HG02885 (cell line): ENCODE data around the gene GRN.
"Not testable (repeated sequence)": the region's sequence is repeated elsewhere in the genome, so short reads cannot be mapped to it uniquely, and the experiment has no call there.

Experiments used
- ATAC-seq: cut with Tn5 transposase; IDR thresholded peaks from one replicate; pipeline ENCODE4 v1.9.1; 2021; ENCODE audit warnings: mild to moderate bottlenecking; ENCODE audit not compliant: unreplicated experiment, poor library complexity

GRN gene

DNA sequence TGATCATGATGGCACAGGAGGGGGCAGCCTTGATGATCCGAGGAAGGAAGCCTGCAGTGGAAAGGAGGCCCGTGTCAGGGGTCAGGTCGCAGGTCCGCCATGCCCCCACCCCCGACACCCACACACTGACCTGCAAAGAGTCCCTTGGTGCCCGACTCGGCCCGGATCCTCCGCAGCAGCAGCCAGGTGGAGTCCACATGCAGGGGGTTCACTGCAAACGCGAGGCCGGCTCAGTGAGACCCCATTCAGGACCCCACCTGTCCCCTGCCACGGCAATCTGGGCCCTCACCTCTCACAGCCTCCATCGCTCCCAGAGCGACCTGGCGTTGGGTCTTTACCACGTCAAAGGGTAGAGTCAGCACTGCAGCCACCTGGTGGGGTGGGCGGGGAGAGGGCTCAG, 25.0 kb upstream of the GRN start:
- no peak for ATAC-seq

DNA sequence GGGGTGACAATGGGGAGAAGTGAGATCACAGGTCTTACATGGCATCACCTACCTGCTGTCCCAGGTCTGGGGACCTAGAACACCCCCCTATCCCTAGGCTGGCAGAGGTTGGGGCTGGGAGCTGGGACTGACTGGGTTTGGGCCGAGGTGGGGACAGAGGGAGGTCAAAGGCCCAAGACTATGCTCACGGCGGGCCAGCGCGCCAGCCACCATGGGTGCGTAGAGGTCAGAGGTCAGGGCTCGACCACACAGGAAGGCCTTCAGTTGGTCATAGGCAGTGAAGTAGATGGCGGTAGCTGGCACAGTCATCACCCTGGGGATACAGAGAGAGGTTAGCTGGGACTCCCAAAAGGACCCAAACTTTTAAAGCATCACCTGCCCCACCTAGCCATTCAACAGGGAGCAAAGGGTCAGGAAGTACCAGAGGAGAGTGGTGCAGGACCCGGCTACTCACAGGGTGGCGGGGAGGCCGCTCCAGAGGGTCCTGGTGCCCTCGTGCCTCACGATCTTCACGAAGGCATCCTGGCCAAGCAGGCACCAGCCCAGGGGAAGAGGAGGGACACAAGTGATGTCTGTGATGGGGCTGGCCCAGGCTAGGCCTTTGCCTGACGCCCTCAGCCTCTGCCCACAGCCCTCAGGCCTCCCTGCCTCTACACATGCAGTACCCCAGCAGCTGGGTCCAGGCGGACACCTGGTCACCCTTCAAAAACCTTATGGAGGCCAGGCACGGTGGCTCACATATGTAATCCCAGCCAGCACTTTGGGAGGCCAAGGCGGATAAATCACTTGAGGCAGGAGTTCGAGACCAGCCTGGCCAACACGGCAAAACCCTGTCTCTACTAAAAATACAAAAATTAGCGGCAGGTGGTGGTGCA, 23.6 kb upstream of the GRN start:
- ATAC-seq: no peak

DNA sequence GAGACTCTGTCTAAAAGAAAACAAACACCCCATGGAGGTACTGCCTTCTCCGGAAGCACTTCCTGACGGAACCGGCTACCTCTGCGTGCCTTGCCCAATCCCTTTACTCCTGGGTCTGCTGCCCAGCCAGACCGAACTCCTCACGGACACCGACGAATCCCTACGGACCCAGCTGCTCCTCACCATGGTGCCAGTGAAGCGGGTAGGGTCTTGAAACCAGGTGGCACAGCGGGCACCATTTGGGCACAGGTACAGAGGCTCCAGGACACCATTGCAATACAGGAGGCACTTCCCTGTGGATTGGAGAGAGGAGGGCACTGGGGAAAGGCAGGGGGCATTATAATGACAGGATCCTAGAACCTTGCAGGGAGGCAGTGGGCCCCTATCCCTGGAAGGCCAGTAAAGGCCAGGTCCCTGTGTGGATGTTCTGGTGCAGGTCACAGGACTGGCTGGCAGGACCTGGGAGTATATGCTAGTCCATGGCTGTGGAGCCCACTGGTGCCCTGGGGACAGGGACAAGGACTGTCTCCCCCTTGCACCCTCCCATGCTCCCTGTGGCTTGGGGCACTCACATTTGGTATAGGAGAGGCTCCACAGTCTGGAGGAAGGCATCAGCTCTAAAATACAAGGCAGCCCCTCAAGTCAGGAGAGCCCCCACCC, 22.7 kb upstream of the GRN start:
- ATAC-seq: no peak

DNA sequence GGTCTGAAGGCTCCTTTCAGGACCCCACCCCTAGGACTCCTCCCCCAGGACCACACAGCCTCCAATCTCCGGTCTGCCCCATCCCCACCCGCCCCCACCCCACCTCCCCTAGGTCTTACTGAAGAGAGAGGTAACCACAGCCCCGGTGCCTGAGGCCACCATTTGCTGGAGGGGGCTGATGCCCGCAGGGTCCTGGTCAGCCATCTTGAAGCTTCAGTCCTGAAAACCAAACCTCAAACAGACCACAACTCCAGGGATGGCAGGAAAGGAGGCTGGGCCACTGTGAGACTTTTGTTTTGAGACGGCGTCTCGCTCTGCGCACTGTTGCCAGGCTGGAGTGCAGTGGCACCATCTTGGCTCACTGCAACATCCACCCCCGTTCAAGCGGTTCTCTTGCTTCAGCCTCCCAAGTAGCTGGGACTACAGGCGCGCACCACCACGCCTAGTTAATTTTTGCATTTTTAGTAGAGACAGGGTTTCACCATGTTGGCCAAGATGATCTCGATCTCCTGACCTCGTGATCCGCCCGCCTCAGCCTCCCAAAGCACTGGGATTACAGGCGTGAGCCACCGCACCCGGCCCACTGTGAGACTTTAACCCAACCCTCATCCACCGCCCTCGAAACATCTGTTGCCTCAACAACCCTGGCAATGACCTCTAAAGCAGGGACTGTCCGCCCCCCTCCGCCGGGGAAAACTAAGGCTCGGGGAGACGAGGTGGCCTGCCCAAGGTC, 21.6 kb upstream of the GRN start:
- no peak for ATAC-seq

DNA sequence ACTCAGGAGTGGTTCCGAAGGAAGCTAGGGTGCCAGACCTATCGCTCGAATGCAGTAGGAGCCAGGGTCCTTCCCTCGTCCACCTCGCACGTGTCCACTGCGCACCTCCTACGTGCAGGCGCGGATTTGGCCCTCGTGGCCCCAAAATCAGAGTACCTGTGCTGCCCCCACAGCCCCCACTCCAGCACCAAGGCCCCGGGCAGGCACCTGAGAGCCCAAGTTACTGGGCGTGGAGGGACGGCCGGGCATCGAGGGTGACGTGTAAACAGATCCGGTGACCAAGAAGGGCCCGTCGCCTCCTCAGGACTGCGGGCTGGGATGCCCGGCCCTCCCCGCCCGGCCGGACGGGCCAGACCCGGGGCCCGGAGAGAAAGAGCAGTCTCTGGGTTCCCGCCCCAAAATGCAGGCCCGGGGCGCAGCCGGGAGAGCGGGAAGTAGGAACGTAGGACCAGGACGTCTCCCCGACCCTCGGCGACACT, 21.0 kb upstream of the GRN start:
- peak; percentile 10 for ATAC-seq

DNA sequence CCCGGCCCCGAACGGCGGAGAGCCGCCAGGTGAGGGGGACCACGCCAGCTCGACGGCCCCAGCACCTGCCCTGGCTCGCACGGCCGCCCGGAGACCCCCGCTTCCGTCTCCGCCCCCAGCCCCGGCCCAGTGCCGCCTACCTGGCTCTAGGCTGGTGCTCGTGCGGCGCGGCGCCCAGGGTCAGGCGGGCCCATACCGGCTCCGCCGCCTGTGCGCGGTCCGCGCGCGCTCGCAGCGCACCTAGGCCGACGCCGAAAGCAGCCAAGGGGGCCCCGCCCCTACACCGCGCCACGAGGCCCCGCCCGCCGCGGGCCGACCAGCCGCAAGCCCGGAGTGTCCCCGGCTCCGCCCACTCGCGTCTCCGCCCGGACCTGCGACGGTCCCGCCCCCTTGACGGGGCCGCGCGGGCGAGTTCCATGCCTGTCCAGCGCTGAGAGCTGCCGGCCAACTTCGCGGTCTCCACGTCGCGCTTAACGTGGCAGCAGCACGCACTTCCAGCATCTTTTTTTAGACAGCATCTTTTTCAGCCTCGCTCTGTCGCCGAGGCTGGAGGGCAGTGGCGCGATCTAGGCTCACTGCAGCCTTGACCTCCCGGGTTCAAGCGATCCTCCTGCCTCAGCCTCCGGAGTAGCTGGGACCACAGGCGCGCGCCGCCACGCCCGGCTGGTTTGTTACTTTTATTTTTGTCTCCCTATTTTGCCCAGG, 20.4 kb upstream of the GRN start, which contains the start of gene SLC25A39:
Gene SLC25A39, minus strand, starts transcription at position 253 of the 705 bp plus-strand sequence. CDS start 1,261 bp downstream, outside the sequence.
- peak; percentile 68 for ATAC-seq

DNA sequence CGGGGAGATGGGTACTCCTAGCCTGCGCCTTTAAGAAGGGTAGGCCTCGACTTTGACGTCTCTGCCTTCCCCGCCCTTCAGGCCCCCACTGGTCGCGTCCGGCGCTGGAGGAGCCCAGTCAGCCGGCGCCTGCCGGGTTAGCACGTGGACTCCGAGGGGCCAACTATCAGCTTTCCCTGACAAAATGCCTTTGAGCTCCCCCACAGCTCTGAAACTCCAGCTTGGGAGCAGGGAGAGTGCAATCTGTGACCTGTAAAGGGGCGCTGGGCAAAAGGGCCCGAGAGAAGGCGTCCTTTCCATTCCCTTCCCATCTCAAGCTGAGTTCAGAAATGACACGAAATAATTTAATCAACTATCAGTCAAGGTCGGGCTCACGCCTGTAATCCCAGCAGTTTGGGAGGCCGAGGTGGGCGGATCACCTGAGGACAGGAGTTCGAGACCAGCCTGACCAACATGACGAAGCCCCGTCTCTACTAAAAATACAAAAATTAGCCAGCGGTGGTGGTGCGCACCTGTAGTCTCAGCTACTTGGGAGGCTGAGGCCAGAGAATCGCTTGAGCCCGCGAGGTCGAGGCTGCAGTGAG, 18.1 kb upstream of the GRN start:
- ATAC-seq: peak; percentile 65

DNA sequence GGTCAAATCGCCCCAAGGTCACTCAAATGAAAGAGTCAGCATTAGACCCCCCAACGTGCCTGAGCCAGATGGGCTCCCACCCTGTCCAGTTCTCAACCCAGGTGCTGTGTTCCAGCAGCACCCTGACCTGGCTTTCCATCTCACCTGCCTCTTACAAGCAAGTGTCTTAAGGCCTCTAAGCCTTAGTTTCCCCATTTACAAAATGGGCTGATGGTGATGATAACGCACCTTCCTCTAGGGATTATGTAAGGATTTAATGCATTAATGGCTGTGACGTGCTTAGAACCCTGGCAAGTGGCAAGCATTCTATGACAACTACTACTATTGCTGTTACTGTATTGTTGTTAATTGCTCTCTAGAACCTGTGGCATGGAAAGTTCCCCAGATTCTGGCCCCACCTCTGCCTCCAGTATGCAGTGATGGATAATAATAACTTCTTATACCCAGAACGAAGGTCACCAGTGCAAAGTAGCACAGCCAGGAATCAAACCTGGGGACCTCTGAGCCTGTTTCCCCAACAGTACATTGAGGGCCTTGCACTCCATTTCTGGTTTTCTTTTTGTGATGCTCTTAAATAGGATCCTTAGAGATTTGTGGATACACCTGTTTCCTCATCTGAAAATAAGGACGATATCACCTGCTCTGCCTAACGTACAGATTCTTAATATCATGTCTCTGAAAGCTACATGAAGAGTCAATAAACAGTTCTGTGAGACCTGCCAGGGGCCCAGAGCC, 17.2 kb upstream of the GRN start:
- ATAC-seq: no peak

DNA sequence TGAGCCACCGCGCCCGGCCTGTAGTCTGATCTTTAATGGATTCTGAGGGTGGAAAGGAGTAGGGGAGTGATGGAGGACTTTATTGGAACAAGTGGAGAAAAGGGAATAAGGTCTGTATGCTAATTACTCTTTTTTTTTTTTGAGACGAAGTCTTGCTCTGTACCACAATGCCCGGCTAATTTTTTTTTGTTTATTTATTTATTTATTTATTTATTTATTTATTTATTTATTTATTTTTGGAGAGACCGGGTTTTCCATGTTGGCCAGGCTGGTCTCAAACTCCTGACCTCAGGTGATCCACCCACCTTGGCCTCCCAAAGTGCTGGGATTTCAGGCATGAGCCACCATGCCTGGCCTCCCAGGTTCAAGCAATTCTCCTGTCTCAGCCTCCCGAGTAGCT, 15.6 kb upstream of the GRN start:
- ATAC-seq: not testable (repeated sequence)

DNA sequence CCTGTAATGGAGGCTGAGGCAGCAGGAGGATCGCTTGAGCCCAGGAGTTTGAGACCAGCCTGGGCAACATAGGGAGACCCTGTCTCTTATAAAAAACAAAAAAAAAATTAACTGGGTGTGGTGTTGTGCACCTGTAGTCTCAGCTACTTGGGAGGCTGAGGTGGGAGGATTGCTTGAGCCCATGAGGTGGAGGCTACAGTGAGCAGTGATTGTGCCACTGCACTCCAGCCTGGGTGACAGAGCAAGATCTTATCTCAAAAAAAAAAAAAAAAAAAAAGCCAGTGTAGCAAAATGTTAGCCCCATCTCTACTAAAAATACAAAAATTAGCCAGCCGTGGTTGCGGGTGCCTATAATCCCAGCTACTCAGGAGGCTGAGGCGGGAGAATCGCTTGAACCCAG, 14.8 kb upstream of the GRN start:
- ATAC-seq: not testable (repeated sequence)

DNA sequence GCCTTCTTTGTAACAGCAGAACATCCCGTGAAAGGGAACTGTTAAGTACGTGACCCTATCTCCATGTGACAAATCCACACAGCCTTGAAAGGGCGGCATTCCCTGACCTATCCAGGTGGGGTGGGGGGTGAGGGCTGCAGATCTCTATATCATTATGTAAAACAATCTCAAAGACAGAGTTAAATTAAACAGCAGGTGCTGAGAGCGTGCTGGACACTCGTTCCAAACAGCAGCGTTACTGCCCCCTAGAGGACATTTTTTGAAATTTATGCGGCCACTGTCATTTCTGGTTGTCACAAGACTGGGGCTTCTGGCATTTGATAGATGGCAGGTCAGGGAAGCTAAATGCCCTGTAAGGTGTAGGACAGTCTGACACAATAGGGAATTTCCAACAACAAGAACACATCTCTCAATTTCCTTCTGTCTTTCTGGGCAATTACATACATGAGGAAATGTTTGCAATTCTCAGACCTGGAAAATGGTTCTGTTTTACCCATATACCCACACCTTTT, 13.8 kb upstream of the GRN start:
- no peak for ATAC-seq

DNA sequence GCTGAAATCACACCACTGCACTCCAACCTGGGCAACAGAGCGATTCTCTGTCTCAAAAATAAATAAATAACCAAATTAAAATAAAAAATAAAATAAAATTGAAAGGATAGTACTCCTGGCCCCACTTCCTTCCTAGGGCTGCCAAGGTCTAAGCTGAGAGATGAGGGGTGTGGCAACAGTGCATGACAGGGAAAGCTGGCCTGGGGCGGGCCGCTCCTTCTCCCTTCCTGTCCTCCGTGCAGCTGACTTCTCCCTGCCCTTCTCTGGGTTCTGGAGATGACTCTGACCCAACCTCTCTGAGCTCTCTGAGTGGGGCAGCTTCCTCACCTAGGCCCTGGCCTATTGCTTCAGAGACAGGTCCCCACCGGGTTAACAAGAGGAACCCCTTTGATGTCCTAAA, 11.7 kb upstream of the GRN start:
- ATAC-seq: no peak

DNA sequence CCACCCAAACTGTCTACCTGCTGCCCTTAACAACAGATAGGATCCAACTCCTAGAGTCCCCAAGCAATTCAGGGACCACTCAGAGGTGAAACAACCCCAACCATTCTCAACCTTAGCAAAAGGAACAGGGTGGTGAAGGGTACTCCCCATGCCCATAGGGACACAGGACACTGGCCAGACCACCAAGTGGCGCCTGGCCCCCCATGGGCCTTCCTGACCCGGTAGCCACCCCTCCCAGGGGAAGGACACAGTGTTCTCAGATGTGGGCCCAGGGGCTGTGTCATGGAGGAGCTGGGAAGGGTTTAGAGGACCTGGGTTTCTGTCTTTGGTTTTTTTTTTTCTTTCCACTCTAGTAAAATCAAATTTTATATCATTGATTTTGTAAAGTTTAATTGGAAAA, 10.8 kb upstream of the GRN start:
- no peak for ATAC-seq

DNA sequence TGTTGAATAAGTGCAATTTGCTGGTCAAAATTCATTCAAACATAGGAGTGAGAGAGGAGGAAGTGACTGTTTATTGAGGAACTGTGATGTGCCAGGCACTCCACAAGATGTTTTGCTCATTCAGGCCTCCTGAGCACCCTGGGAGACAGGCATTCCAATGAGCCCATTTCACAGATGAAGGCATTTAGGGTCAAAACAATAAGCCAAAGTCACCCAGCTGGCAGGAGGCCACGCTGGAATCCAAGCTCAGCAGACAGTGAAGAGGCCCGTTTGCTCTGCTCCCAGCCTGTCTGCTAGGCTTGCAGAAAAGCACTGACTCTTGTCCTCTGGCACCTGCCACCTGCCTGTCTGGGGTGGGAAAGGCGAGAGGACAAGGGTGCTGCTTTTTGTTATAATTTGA, 10.4 kb upstream of the GRN start:
- no peak for ATAC-seq

DNA sequence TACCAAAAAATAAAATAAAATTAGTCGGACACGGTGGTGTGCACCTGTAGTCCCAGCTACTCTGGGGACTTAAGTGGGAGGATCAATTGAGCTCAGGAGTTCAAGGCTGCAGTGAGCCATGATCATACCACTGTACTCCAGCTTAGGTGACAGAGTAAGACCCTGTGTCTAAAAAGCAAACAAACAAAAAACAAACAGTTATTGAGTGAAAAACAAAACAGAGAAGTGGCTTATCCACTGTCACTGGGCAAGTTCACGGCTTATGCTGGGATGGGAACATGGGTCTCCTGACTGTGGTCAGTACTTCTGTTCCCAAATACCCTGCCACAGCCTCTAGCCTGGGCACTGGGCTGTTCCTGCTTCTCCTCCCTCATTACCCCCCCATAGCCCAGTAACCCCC, 9.5 kb upstream of the GRN start:
- no peak for ATAC-seq

DNA sequence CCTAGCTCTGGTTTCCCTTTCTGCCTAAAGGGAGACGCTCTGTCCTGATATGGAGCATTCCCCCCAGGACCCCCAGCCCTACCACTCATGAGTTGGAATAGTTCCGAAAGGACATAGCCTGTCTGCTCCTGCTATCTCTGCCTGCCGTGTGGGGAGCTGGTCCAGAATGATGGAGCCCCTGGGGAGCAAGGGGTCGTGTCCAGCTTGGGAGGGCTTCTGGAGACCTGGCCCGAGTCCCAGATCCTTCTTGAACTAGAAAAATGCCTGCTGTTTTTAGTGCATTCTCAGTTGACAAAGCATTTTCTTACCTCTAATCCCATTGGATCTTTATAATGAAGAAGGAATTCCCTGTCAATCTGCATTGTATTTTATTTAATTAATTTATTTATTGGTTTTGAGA, 9.1 kb upstream of the GRN start:
- ATAC-seq: no peak

DNA sequence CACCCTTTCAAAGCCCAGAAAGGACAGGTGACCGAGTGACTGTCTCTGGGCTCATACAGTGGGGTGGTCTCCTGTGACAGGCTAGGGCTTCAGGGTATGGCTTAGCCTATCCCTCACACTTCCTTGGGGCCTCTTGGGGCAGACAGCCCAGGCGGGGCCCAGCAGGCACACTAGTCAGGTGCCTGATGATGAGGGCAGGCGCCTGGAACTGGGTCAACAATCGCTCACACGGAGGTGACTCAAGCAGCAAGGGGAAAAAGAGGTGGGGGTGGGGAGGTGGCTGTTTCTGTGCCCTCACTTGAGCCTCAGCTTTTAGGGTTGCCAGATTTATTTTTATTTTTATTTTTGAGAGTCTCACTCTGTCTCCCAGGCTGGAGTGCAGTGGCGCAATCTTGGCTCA, 6.4 kb upstream of the GRN start:
- ATAC-seq: no peak

DNA sequence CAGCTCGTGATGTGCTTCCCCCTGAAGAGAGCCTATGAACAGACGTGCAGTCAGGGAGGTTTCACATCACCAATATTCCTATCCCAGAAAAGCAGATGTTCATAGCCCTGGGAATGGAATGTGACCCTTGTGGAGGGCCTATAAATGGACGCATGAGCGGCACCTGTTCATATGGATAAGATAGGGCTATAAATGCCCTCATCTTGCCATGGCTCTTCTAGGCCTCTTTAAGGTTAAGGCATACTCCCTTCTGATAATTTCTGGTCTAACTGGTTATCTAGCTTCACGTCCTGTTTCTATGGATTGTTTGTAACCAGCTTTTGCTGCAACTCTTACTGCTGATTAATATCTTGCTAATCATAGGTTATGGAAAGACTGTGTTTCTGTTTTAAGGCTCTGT, 4.5 kb upstream of the GRN start:
- ATAC-seq: not testable (repeated sequence)
